Right lobe of liver (tissue), 6 donors: Measurements from ENCODE around the gene LURAP1L. TPM values are rescaled to one million over a fixed set of nuclear protein-coding genes. Genes with fewer than 3 reads are reported as not detected.

ENCODE experiments used
- ATAC-seq, 4 donors: fragments of 200-7000 bp; cut with Tn5 transposase; one replicate each; pipeline ENCODE4 v1.9.1; 2020; ENCODE audit warnings: mild to moderate bottlenecking in 4 of 4, moderate library complexity in 4 of 4
- DNase-seq, 3 donors: peaks; one replicate each; pipeline ENCODE4 v3.0.0-alpha.2; 2020
- H3K27ac ChIP-seq, 3 donors: fragments of 200-600 bp; one replicate each; pipeline ENCODE4 v1.8.0; 2022
- H3K27me3 ChIP-seq, 2 donors: fragments of 200-600 bp; one replicate each; pipeline ENCODE4 v1.8.0; 2022
- H3K36me3 ChIP-seq, 4 donors: fragments of 200-600 bp; sonication (generic) in 1 of 4; one replicate each; pipeline versions ENCODE4 v1.5.1 to v1.8.0; 2017 to 2022; ENCODE audit warnings: control low read depth in 1 of 4
- H3K4me1 ChIP-seq, 4 donors: fragments of 200-600 bp; sonication (generic) in 1 of 4; one replicate each; pipeline versions ENCODE4 v1.5.1 to v1.8.0; 2017 to 2022; ENCODE audit warnings: control low read depth in 1 of 4
- H3K4me3 ChIP-seq, 3 donors: fragments of 200-600 bp; one replicate each; pipeline ENCODE4 v1.8.0; 2022
- H3K9me3 ChIP-seq, 4 donors: fragments of 200-600 bp; sonication (generic) in 1 of 4; one replicate each; pipeline versions ENCODE4 v1.5.1 to v1.8.0; 2017 to 2022; ENCODE audit warnings: control low read depth in 1 of 4
- CTCF ChIP-seq, 4 donors: fragments of 200-600 bp in 3 of 4; fragments of 450-650 bp in 1 of 4; IDR thresholded peaks; one replicate each; pipeline versions ENCODE4 v1.5.1 to v1.8.0; 2016 to 2022; ENCODE audit warnings: antibody characterized with exemption in 4 of 4, mild to moderate bottlenecking in 2 of 4
- POLR2A ChIP-seq: fragments of 450-650 bp; IDR thresholded peaks from one replicate; pipeline ENCODE4 v1.6.1; 2017; ENCODE audit warnings: antibody characterized with exemption, mild to moderate bottlenecking
- WGBS: methylation state at CpG from one replicate; pipeline ENCODE4 v1.1.6; 2018; ENCODE audit warnings: low coverage, low lambda C conversion rate; ENCODE audit not compliant: insufficient coverage; ENCODE audit errors: missing lambda C conversion rate; 5-methylcytosine and 5-hydroxymethylcytosine counted together
- intact Hi-C, 2 donors: fragments of 100-400 bp; cut with DNase I; formaldehyde crosslinking; loops; one replicate each; pipeline versions ENCODE4 v1.11.2 to v1.14.1; 2022
- total RNA-seq, 6 experiments: library from RNA; depleted of rRNA in 2 of 6; stranded (reverse); fragments of >200 nt in 2 of 6; fragmentation: NEBNext Ultra II Directional in 3 of 6; extraction: Animal tissue kit (Norgen Biotek cat#: 25700) in 3 of 6; gene quantifications; one replicate each; pipeline versions ENCODE4 v1.1.0 to v1.2.4, GENCODE V29; 2016 to 2023
- donor health status: DM: no; HTN: yes; CAD: no.
- donor health status: DM: no; HTN: no; CAD: no.
- donor health status: DM: no; HTN: no; CAD: no.
- donor health status: DM: no; HTN: yes; CAD: no.
- donor health status: DM: no; HTN: yes; CAD: no.

LURAP1L gene
- total RNA-seq, 6 experiments from 2014 or later, result 9.6 to 38.0 (median 18.8) TPM

- Histone ChIP-seq H3K4me1 (peaks cover 0 to 19% (median 6%) of the 10 kb centered on the region in 4 donors), H3K9me3 (no peaks in the 10 kb centered on the region), H3K4me3 (no peak overlapping the region), H3K27me3 (no peaks in the 10 kb centered on the region), H3K36me3 (no peaks in the 10 kb centered on the region), H3K27ac (no peak overlapping the region)
- DNase-seq, result no peak
- ATAC-seq, result no peak
- TF ChIP-seq CTCF (IDR thresholded peaks at IDR 0.05), result no peak
- no peak for TF ChIP-seq POLR2A
- intact Hi-C loops, result no loop called here
- 82% methylated on average over 1 of the region's 1 CpG for WGBS
Measured at GRCh38 chr9:12798066-12798770, 23.4 kb downstream of the LURAP1L start.

- Histone ChIP-seq H3K4me3 (no peak overlapping the region), H3K27ac (no peak overlapping the region), H3K4me1 (no peaks in the 10 kb centered on the region), H3K9me3 (no peaks in the 10 kb centered on the region), H3K36me3 (no peaks in the 10 kb centered on the region), H3K27me3 (no peaks in the 10 kb centered on the region)
- DNase-seq (no peak), ATAC-seq (no peak)
- intact Hi-C loops, result no loop called here
- TF ChIP-seq POLR2A (no peak), CTCF (IDR thresholded peaks at IDR 0.05) (no peak)
- WGBS, result 83% methylated on average over 2 of the region's 2 CpGs
Measured at GRCh38 chr9:12801187-12801586, 26.4 kb downstream of the LURAP1L start.

- H3K27me3 ChIP-seq, result no peaks in the 10 kb centered on the region
- no peak for TF ChIP-seq POLR2A
- no peak for TF ChIP-seq CTCF (IDR thresholded peaks at IDR 0.05)
- no peak overlapping the region for H3K27ac ChIP-seq
- H3K36me3 ChIP-seq, result no peaks in the 10 kb centered on the region
- intact Hi-C loops, result no loop called here
- H3K4me1 ChIP-seq, result no peaks in the 10 kb centered on the region
- ATAC-seq (no peak), DNase-seq (no peak)
- no peaks in the 10 kb centered on the region for H3K9me3 ChIP-seq
- no peak overlapping the region for H3K4me3 ChIP-seq
Measured at GRCh38 chr9:12801663-12802062, 26.8 kb downstream of the LURAP1L start.

- Histone ChIP-seq H3K27me3 (no peaks in the 10 kb centered on the region), H3K27ac (no peak overlapping the region), H3K36me3 (no peaks in the 10 kb centered on the region), H3K4me3 (no peak overlapping the region), H3K4me1 (no peaks in the 10 kb centered on the region), H3K9me3 (no peaks in the 10 kb centered on the region)
- intact Hi-C loops, result no loop called here
- TF ChIP-seq POLR2A, result no peak
- no peak for TF ChIP-seq CTCF (IDR thresholded peaks at IDR 0.05)
- DNase-seq, result no peak
- 60% methylated on average over 1 of the region's 1 CpG for WGBS
- no peak for ATAC-seq
Measured at GRCh38 chr9:12802093-12802492, 27.3 kb downstream of the LURAP1L start.

- DNase-seq, result no peak
- no peaks in the 10 kb centered on the region for H3K27me3 ChIP-seq
- H3K36me3 ChIP-seq, result no peaks in the 10 kb centered on the region
- intact Hi-C loops, result no loop called here
- H3K4me3 ChIP-seq, result no peak overlapping the region
- no peak overlapping the region for H3K27ac ChIP-seq
- H3K9me3 ChIP-seq, result no peaks in the 10 kb centered on the region
- ATAC-seq, result no peak
- peaks cover 0 to 14% (median 2%) of the 10 kb centered on the region in 4 donors for H3K4me1 ChIP-seq
- WGBS, result 82% methylated on average over 1 of the region's 1 CpG
- TF ChIP-seq CTCF (IDR thresholded peaks at IDR 0.05) (no peak), POLR2A (no peak)
Measured at GRCh38 chr9:12808569-12808968, 33.7 kb downstream of the LURAP1L start.
